GM19035 (cell line): Measurements from ENCODE around the gene SLC26A1.
"Not testable (repeated sequence)": the region's sequence is repeated elsewhere in the genome, so short reads cannot be mapped to it uniquely, and the experiment has no call there.

Experiments
- ATAC-seq: cut with Tn5 transposase; IDR thresholded peaks from one replicate; pipeline ENCODE4 v1.9.1; 2021; ENCODE audit not compliant: unreplicated experiment

SLC26A1 gene

GRCh38 chr4:986428-986878 is 6.8 kb downstream of the SLC26A1 start:
- ATAC-seq: peak; percentile 32

DNA sequence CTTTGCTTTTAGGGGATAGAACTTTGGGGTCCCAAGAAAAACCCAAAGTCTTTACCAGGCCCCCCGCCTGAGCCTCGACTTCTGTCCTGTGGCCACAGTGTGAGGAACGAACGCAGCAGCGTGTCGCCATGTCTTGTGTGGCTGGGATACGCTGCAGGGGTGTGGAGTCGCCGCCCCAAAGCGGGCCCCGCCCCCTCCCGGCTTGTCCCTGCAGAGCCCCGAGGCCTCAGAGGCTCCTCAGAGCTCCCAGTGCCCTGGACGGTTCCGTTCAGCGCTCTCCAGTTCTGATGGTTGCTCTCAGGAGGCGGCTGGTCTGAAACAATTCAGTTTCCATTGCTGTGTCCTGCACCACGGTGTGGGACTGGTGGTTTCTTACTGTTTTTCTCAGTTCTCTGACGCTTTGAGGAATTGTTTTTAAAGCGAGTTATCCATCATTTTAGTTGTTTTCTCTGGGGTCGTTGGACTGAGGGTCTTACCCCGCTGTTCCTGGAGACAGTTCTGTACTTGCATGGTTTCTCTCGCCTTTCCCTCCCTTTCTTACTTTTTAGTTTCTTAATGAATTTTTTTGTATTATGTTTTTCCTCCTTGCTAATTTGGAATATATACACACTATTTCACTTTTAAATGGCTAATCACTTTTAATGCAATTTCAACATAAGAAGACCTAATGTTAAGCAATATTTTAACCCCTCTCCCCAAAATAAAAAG is 7.9 kb downstream of the SLC26A1 start:
- ATAC-seq: no peak

DNA sequence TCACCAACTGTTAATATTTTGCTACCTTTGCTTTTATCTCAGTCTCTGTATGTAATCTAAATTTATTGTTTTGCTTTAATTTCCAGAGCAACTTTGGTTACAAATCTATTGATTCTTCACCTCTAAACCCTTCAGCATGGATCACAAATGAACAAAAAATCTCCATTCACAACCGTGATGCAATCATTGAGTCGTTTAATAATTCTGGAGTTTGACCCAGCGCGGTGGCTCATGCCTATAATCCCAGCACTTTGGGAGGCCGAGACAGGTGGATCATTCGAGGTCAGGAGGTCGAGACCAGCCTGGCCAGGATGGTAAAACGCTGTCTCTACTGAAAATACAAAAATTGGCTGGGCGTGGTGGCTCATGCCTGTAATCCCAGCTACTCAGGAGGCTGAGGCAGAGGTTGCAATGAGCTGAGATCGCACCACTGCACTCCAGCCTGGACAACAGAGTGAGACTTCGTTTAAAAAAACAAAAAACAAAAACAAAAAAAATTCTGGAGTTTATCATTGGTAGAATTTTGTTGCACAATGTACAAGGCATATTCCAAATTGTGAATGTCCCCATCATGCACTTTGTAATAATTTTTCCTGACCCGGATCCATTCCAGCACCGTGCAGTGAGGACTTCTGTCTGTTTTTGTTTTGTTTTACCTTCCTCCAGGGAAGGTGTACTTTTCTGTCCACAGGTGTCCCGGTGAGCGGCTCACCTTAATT is 8.7 kb downstream of the SLC26A1 start:
- ATAC-seq: no peak

DNA sequence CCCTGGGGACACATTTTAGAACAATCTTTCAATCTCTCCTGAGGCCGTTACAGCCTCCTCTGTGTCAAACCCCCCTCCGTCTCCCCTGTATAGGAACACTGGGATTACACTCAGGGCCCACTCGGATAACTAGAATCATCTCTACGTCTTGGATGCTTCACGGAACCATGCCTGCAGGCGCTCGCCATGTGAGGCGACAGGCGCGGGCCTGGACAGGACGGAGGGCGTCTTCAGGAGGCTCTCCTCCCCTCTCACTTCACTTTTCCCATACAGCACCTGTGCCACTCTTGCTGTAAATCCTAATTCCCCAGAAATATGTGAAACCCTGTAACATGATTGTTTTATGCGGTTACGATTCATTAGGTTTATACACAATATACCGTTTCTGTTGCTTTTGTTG is 10.4 kb downstream of the SLC26A1 start:
- no peak for ATAC-seq

DNA sequence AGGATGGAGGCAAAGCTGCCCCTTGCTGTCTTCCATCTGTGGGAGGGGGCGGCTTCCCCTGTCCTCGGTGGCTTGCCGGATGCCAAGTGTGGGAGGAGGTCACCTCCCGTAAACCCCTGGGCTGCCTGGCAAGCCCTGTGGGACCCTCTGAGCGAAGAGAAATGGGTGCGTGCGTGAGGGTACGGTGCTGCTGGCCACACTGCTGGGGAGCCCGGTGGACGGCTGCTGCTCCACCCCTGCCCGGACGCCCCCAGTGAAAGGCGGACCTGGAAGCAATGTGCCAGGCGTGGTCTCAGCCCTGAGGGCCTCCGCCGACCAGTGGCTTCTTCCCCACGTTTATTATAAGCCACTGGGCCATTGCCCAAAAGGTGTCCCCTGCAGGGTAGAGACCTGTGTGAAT is 10.9 kb downstream of the SLC26A1 start:
- ATAC-seq: no peak

GRCh38 chr4:978957-979701 is 14.1 kb downstream of the SLC26A1 start:
- no peak for ATAC-seq

DNA sequence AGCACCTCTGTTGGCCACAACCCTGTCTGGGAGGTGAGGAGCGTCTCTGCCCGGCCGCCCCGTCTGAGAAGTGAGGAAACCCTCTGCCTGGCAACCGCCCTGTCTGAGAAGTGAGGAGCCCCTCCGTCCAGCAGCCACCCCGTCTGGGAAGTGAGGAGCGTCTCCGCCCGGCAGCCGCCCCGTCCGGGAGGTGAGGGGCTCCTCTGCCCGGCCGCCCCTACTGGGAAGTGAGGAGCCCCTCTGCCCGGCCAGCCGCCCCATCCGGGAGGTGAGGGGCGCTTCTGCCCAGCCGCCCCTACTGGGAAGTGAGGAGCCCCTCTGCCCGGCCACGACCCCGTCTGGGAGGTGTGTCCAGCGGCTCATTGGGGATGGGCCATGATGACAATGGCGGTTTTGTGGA is 17.2 kb downstream of the SLC26A1 start:
- ATAC-seq: not testable (repeated sequence)

DNA sequence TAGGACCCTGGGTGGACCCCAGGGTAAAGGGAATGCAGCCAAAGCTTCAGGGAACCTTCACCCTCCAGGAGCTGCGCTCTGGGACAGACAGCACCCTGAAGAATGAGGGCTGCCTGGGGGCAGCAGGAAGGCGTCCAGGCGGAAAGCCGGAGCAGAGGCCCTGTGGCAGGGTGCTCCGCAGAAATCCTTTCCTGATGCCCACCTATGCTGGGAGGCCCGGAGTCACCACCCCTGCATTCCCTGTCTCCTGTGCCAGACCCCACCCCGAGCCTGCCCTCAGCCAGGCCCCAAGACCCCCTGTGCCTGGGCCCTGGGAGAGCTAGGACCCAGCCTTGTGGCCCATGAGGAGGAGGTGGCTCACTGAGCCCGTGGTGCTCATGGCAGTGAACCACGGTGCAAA is 18.5 kb downstream of the SLC26A1 start:
- ATAC-seq: no peak

DNA sequence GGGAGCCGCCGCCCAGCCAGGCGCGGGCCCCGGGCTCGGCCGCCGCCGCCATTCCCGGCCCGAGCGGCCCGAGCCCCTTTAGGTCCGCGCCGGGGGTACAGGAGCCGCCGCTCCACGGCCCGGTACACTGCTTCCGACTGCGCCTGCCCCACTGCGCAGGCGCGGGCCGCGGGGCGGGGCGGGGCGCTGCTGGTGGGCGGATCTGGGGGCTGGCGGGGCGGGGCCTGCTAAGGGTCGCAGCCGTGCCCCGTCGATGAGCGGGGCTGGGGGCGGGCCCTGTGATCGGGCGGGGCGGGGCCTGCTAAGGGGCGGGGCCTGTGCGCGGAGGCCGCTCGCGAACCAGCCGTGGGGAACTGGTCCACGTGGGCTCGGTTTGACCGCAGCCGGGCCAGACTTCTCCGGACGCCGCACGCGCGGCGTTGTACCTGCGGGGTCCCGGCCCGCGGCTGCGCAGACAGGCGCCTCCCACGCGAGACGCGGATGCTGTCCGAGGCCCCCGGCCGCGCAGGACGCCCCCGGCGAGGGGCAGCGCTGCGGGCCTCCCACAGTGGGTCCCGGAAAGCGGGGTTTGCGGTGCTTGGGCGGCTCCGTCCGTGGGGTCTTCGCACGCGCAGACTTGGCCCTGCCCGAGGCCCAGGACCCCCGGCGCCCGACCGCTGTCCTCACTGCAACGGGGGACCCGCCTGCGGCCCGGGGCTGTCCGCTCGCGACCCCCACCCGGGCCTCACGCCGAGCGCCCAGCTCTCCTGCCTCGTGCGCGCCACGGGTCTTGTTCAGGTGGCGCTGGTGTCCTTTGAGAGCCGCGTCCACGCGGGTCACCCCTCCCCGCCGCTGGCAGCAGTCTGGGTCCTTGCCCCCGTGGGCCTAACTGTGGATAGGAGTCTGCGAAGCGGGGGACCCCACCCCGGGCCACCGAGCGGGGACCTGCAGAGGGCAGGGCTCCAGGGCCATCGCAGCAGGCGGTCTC is 19.5 kb downstream of the SLC26A1 start, which contains the start of gene DGKQ:
TSS of gene DGKQ (minus strand) at position 139 of the 967 bp plus-strand sequence. CDS start at position 52, 87 bp downstream.
- ATAC-seq: peak; percentile 66

- peak; percentile 54 for ATAC-seq
Observed at GRCh38 chr4:972651-973424, 20.4 kb downstream of the SLC26A1 start.

DNA sequence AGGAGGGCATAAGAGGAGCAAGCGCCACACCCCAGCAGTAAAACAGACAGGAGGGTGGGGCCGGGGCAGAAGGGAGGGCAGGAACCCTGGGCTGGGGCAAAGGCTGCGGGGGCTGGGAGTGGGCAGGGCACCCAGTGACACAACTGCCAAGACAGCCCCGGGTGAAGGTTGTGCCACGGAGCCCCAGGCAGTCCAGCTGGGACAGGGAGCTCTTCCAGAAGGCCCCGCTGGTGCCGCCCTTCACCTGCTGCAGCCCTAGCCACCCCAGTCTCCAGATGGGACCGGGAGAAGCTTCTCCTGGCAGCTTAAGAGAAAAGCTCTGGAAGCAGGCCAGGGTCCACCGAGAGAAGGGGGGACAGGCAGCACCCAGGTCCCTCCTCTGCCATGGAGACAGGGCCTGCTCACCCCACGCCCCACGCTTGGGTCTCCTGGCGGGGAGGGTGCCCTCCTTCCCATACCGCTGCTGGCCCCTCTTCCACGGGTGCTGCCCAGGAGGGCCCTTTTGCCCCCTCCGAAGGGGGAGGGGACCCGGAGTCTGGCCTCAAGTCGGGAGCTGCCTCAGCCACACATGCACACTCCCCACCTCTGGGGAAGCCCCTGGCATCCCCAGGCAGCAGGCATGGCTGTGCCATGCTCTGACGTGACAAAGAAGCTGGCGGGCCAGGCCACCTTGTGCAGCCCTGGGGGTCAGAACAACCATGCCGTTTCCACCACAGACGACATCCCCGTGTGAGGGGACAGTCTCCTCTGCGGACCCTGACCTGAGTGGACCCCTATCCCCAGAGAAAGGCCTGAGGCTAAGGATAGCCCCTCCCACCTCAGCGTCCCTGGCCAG is 21.3 kb downstream of the SLC26A1 start:
- no peak for ATAC-seq

- no peak for ATAC-seq
Observed at GRCh38 chr4:970854-971520, 22.2 kb downstream of the SLC26A1 start.

- no peak for ATAC-seq
Observed at GRCh38 chr4:970046-970745, 23.0 kb downstream of the SLC26A1 start.

DNA sequence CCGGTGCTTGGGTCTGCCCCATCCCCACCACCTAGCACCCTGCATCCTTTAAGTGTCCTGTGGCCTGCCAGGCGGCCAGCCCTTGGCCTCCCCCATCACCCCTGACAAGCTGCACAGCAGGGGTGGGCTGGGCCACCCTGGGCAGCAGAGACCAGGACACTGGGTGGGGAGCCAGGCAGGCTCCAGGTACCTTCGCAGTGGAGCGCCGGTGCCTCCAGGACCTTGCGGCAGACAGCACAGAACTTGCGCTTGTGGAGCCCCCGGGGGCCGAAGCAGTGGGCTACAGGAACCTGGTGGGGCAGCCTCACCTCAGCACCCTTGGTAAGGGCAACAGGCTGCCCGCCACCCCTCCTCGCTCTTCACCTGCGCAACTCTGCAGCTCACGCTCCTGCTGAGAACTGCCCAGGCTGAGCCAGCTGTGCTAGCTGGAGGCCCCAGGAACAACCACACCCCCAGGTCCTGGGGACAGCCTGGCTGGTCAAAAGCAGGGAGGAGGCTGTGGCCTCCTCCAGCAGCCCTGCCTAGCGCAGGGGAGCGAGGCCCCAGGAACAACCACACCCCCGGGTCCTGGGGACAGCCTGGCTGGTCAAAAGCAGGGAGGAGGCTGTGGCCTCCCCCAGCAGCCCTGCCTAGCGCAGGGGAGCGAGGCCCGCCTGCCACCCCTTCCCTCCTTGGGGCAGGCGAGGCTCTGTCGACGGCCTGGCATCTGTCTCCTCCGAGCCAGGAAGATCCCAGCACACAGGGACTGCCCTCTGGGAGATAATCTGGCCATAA is 24.4 kb downstream of the SLC26A1 start:
- no peak for ATAC-seq

DNA sequence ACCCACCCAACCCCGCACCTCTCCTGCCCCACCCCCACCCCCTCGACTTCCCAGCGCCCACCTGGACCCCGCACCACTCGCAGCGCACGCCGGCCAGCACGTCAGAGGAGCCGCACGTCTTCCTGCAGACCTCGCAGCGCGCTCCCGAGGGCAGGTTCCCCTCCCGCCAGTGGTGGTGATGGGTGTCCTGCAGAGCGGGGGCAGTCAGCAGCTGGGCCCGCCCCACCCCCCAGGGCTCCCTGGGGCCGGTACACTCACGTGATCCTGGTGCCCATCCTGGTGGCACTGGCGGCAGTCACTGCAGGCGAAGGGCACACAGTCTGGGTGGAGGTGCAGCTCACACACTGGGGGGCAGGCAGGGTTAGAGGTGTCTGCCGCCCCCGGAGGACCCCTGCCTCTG is 25.0 kb downstream of the SLC26A1 start:
- no peak for ATAC-seq

DNA sequence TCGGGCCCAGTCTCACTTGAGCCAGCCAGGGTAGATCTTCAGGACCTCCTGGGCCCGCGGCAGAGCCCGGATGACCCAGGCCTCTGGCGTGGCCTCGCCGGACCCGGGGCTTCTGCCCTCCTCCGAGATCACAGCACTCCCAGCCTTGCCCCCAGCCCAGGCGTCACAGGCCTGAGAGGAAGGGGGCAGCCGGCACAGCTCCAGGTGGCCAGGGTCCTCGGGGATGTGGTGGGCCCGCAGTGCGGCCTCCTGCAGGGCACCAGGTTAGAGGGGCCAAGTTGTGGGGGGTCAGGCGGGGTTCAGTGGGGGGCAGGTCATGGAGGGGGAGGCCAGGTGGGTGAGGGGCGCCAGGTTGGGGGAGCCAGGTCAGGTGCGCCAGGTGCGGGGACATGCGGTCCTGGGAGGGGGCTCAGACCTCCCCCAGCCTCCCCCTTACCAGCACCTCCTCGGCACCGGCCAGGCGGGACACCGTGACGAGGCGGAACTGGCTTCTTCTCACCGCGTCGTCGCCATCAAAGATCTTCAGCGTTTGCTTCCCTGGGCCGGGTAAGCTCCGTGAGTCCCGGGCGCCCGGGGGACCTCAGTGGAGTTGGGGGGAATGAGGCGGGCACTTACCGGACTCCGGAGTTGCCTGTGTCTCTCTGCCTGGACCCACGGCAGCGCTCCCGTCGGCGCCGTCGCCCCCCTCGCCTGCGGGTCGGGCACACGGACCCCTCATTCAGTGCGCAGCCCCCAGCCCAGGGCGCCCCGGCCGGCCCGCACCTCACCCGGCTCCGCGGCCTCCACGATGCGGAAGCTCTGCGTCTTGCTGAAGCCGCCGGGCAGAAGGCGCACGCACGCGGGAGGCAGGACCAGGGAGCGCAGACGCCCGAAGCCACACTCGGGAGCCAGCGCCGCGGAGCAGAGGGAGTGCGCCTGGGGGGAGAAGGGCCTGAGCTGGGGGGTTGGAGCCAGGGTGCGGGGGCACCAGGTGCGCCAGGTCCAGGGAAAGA is 25.8 kb downstream of the SLC26A1 start:
- ATAC-seq: no peak
